DMS53 (cell line): ENCODE measurements around the gene SLC5A6.
A peak's percentile ranks its signal among the peaks of the same experiment; 100 is the strongest.

Experiments
- DNase-seq: peaks from one replicate; lab custom pipeline; 2025; lab: John Stamatoyannopoulos, UW

SLC5A6 gene

GRCh38 chr2:27211943-27212625 lies at the start of gene SLC5A6, which contains the start of gene ATRAID:
Gene SLC5A6 (minus strand): TSS chr2:27212268. CDS start chr2:27207650, 4,618 bp downstream.
Gene ATRAID (plus strand): TSS chr2:27212041. CDS start chr2:27212369, 328 bp downstream.
- DNase-seq, result peak; percentile 93

GRCh38 chr2:27261241-27261925 lies 49.3 kb upstream of the SLC5A6 start:
- no peak for DNase-seq

GRCh38 chr2:27258051-27258450 lies 46.0 kb upstream of the SLC5A6 start:
- no peak for DNase-seq

- DNase-seq, result no peak
Observed at GRCh38 chr2:27256855-27257454, 44.9 kb upstream of the SLC5A6 start.

- no peak for DNase-seq
Observed at GRCh38 chr2:27255660-27256059, 43.6 kb upstream of the SLC5A6 start.

- DNase-seq, result no peak
Observed at GRCh38 chr2:27255187-27255586, 43.1 kb upstream of the SLC5A6 start.

GRCh38 chr2:27251766-27252165 lies 39.7 kb upstream of the SLC5A6 start:
- DNase-seq, result no peak

- DNase-seq, result no peak
Observed at GRCh38 chr2:27250652-27251379, 38.7 kb upstream of the SLC5A6 start.

- DNase-seq, result peak; percentile 78
Observed at GRCh38 chr2:27249891-27250651, 38.0 kb upstream of the SLC5A6 start.

- DNase-seq, result no peak
Observed at GRCh38 chr2:27249159-27249890, 37.3 kb upstream of the SLC5A6 start.

GRCh38 chr2:27247893-27248292 lies 35.8 kb upstream of the SLC5A6 start:
- no peak for DNase-seq

GRCh38 chr2:27245626-27246025 lies 33.6 kb upstream of the SLC5A6 start:
- DNase-seq, result no peak

- DNase-seq, result no peak
Observed at GRCh38 chr2:27245116-27245515, 33.0 kb upstream of the SLC5A6 start.

GRCh38 chr2:27243391-27244130 lies 31.5 kb upstream of the SLC5A6 start:
- no peak for DNase-seq

GRCh38 chr2:27242614-27242951 lies 30.5 kb upstream of the SLC5A6 start:
- no peak for DNase-seq

GRCh38 chr2:27241761-27242613 lies 29.9 kb upstream of the SLC5A6 start:
- no peak for DNase-seq

GRCh38 chr2:27240406-27240805 lies 28.3 kb upstream of the SLC5A6 start:
- no peak for DNase-seq

GRCh38 chr2:27238976-27239375 lies 26.9 kb upstream of the SLC5A6 start:
- no peak for DNase-seq

- no peak for DNase-seq
Observed at GRCh38 chr2:27237341-27237945, 25.4 kb upstream of the SLC5A6 start.
